Left forelimb (tissue), 1 donor: ENCODE results near the gene AGAP3.
"Not testable (repeated sequence)": the region's sequence is repeated elsewhere in the genome, so short reads cannot be mapped to it uniquely, and the experiment has no call there.

ENCODE experiments used
- DNase-seq: peaks from one replicate; pipeline ENCODE4 v3.0.0-alpha.2; 2018; ENCODE audit warnings: low spot score

AGAP3 gene

GRCh38 chr7:151085691-151086620, at the start of gene AGAP3:
Gene AGAP3 (plus strand): TSS chr7:151086475. CDS start chr7:151086742, 267 bp downstream.
- peak; percentile 92 for DNase-seq

DNA sequence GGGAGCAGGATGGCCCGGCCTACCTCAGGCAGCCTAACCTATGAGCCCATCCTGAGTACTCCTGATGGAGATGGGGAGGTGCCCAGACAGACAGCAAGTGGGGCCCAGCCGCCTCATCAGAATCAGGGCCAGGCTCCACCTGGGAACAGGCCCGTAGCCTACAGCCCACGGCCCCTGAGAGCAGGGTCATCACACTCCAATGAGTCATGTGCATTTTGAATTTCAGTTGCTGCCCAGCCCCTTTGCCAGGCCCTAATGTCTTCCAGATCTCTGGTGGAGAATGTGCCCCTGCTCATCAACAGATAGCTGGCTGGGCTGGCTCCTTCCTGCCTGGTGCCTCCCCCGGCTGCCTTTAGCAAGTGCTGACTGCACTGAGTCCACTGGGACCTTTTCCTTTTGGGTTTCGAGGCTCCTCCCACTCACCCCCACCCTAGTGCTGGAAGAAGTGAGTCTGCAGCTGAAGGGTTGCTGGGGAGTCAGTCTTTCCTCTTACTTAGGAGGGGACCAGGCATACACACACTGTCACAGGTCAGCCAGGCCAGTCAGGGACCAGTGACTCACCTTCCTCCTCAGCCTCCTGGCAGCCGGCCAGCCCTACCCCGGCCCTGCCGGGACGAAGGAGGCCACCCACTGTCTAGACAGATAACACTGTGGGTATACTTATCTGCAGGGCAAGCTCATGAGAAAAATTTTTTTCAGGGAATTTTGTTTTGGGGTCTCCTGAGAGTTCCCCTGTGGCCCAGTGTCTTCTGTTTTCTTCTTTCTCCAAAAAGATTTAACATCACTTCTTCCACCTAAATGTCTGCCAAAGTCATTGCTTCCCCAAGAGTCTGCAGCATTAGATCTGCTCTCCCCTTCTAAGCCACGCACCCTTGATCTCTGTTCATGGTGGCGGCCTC, 47.1 kb upstream of the AGAP3 start:
- no peak for DNase-seq

- no peak for DNase-seq
Observed at GRCh38 chr7:151039850-151040548, 46.3 kb upstream of the AGAP3 start.

DNA sequence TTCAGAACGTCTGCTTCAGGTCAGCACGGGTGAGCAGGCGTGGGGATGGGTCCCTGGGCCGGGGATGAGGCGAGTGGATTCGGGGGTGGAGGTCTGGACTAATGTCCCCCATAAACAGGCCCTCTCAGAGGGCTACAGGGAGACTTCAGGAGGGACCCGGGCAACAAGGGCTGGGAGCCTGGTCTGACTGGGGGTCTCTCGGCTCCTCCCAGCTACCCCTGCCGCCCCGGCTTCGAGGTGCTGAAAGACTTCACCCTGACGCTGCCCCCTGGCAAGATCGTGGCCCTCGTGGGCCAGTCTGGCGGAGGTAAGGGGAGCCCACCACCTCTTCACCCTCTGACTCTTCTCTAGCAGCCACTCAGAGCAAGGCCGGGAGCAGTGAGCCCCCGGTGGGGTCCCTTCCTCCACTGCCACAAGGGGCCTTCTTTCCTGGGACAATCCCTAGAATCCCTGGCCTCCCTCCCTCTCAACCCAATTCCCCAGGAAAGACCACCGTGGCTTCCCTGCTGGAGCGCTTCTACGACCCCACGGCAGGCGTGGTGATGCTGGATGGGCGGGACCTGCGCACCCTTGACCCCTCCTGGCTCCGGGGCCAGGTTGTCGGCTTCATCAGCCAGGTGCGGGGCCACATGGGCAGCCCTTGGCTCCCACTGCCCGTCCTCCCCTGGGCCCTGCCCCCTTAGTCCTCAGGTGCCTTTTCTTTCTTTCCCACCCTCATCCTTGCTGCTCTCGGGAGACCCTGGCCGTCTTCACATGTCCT, 45.5 kb upstream of the AGAP3 start:
- no peak for DNase-seq

GRCh38 chr7:151043449-151043848, 42.8 kb upstream of the AGAP3 start:
- DNase-seq = not testable (repeated sequence)

- no peak for DNase-seq
Observed at GRCh38 chr7:151043959-151044358, 42.3 kb upstream of the AGAP3 start.

DNA sequence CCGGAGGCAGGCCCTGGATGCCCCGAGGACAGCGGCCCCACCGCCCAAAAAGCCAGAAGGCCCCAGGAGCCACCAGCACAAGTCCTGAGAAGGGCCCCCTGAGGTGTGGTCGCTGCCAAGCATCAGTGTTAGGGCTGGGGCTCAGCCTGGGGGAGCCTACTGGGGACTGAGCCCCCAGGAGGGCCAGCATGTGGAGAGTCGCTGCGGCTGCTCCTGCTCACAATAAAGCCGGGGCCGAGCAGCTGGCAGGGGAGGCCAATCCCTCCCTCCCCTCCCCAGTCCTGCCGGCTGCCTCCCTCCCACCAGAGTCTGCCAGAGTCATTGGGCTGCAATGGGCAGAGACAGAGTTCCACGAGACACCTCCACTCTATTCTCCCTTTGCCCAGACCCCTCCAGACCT, 41.0 kb upstream of the AGAP3 start:
- no peak for DNase-seq

DNA sequence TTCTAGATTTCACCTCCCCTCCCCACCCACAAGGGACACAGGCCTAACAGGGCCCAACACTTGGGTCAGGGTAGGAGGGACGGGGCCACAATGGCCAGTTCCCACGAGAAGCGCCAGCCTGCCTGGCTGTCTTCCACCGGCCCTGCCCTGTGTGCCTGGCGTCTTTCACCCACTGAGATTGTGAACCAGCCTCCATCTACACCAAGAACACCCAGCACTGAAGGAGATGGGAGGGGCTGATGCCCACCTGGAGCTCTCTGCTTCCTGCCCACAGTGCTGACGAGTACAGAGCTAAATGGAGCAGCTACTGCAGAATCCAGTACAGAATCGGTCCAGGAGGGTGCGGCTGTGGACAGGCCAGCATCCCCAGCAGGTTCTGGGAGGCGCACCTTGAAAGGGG, 40.3 kb upstream of the AGAP3 start:
- DNase-seq = no peak

DNA sequence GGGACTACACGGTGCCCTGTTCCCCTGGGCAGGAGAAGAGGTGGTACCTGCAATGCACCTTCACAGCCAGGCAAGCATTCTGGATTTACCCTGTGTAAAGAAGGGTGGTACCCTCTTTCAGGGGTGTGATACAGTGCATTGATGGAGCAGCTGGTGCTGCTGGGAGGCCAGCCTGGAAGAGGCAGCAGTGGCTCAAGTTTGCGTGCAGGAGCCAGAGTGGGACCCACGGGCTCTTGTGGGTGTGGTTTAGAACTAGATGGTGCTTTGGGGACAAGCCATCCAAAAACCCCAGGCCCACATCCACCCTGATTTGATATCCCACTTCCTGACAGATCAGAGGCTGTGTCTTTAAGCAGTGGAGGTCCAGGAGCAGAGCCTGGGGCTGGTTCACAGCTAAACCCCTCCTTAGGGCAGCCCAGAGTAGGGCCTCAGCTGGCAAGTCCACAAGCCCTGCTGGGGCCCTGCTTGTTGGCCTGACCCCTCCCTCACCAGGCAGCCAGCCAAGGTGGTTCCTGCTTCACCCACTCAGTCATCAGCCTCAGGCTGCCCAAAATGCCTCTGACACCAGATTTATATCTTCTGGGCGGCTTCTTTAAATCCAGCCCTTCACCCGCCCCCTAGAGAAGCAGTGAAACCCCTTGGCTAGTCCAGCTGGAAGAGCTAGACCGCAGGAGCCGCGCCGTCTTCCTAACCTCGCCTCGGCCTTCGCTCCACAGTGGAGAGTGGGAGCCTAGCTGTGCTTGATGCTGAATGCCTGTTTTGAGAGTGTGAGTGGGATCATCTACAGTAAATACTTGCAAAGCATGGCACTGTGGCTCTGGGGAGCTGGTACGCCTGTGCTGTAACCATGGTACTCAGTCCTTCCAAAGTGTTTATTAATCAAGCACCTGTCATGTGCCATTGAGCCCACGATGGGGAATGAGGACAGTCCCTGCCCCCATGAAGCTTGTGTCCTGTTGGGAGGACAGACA, 39.4 kb upstream of the AGAP3 start:
- no peak for DNase-seq

DNA sequence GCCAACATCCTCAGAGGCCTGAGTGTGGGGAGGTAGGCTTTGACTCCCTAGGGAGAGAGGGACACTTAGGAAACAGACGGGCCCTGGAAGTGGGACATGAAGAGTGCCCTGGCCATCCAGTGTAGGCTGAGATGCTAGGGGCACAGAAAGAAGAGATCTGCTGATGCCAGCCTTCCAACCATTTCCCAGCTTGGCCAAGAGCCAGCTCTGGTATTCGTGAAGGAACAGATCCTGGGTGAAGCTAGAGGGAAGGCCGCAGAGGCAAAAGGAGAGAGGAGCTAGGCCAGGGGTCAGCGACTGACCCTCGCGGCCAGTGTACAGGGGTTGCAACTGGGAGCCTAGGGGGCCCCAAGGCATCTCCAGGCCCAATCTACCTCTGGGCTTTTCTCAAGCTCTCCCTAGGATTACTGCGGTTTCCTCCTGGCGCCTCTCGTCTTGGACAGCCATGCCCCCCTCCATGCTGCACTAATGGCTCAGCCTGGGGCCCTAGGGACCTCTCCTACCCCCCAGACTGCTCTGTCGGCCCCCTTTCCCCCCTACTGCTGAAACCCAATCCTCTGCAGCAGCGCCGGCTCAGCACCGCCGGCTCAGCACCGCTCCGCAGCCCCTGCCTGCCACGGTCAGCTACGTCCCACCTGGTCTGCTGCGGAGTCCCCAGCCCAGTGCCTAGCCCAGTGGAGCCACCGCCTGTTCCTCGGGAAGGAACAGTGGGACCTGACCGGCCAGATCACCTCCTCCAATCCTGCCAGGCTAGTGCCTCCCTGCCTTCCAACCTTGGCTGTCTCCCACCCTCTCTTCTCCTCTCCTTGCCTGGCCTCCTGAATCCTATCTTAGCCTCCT, 38.1 kb upstream of the AGAP3 start, which contains the start of gene ASIC3:
Gene ASIC3 (plus strand): TSS at position 556 of the 840 bp plus-strand sequence. CDS start 355 bp downstream, outside the sequence.
- no peak for DNase-seq

GRCh38 chr7:151048911-151049463, 37.3 kb upstream of the AGAP3 start:
- no peak for DNase-seq

DNA sequence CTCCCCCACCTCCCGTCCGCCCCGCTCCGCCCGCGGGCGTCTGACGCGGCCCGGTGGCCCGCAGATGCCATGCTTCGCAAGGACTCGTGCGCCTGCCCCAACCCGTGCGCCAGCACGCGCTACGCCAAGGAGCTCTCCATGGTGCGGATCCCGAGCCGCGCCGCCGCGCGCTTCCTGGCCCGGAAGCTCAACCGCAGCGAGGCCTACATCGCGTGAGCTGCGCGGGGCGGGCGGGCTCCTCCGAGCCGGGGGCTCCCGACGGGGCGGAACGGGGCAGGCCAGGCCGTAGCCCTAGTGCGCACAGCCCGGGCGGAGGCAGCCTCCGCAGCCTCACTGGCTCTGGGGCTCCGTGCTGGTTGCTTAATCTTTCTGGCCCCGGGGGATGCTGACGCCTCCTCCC, 35.2 kb upstream of the AGAP3 start:
- DNase-seq = peak; percentile 82

GRCh38 chr7:151053096-151053495, 33.2 kb upstream of the AGAP3 start:
- no peak for DNase-seq

DNA sequence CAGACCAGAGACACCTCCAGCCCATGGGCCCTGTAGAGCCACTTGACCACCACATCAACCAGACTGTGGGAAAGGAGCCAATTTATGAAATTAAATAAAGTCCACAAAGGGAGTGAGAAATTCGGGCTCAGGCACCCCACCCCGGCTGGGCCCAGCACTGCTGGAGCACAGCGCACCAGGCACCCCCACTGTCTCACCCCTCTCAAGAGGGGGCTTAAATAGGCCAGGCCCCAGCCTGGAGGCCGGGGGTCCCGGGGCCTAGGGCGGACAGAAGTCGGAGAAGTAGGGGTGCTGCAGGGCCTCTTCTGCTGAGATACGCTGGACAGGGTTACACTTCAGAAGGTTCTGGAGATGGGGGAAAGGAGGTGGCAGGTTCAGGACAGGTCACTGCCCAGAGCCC, 32.5 kb upstream of the AGAP3 start:
- no peak for DNase-seq

DNA sequence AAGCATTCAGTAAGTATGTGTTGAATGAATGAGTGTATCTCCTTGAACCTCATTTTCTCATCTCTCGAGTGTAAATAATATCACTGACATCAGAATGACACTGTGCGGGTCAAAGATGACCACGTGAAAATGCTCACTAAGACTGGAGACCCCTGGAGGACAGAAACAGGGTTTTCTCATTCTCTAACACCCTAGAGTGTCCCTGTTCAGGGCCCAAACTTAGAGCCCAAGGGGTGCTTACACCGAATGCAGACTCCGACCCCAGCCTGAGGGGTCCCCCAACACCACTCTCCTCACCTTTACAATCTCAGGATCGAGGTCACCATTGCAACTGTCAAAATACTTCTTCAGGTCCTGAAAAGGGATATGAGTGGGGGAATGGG, 30.0 kb upstream of the AGAP3 start:
- no peak for DNase-seq

DNA sequence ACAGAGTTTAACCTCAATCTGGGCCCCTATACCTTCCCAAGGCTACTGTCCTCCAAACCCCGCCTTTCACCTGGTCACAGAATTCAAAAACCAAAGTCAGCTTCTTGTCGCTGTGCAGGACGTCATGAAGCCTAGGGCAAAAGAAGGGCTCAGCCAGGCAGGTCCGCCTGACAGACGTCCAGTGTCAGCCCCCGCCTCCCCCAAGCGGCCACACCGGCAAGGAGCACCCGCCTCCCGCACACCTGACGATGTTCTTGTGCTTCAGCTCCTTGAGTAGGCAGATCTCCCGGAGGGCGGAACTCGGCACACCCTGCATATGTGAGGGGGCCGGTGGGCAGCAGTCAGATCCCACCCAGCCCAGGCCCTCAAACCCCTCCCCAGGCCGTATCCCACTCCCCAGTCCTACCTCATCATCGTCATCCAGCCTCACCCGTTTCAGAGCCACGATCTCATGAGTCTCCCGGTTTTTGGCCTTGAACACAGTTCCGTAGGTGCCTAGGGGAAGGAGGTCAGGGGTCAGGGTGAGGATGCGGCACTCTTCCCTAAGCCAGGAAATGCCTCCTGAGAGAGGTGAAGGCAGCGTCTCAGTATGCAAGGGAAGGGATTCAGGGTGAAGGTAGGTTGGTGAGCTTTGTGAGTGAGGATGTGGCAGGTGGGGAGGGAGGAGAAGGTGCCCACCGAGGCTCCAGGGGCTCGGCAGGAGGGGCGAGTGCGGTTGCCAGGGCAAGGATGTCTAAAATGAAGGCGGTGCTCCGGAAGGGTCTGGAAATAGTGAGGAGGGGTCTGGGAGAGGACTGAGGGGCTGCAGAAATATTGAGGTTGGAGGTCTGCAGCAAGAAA, 29.4 kb upstream of the AGAP3 start:
- DNase-seq = no peak

DNA sequence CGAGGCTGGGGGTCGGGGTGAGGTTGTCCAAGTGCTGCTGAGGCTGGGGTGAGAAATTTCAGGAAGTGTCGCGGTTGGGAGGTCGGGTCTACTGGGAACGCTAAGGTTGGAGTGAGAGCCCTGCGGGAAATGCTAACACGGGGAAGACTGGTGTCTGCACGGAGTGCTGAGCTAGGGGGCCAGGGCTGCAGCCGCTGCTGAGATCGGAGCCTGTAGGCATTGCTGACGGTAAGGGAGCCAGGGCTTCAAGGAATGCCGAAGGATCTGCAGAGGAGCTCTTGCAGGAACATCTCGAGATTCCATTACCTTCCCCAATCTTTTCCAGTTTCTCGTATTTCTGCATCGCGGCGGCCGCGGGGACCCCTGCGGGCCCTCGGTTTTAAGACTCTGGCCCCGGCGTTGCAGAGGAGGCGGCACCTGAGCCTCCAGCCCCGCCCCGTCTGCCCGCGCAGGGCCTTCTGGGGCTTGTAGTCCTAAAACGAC, 28.7 kb upstream of the AGAP3 start, which contains the start of gene CDK5:
Gene CDK5 (minus strand): TSS at position 392 of the 483 bp plus-strand sequence. CDS start 49 bp downstream, at position 343.
- no peak for DNase-seq
